HepG2 (cell line): Measurements from ENCODE around the gene ACTN1. TPM values are rescaled to one million over a fixed set of nuclear protein-coding genes. Genes with fewer than 3 reads are reported as not detected.

Experiments
- ATRX ChIP-seq: sonication (generic); formaldehyde crosslinking; IDR thresholded peaks from 2 replicates; pipeline ENCODE4 v1.4.0; 2020; ENCODE audit warnings: missing genetic modification reagents, borderline replicate concordance
- DPF2 ChIP-seq: sonication (generic); formaldehyde crosslinking; IDR thresholded peaks from 2 replicates; pipeline ENCODE4 v1.4.0; 2020; ENCODE audit warnings: mild to moderate bottlenecking, low read depth, missing genetic modification reagents, borderline replicate concordance
- ELF1 ChIP-seq: sonication (generic); formaldehyde crosslinking; IDR thresholded peaks from 2 replicates; pipeline ENCODE4 v1.4.0; 2020; ENCODE audit warnings: missing genetic modification reagents
- GTF3A ChIP-seq: sonication (generic); formaldehyde crosslinking; conservative IDR thresholded peaks from 2 replicates; pipeline ENCODE4 v1.4.0; 2020; ENCODE audit warnings: mild to moderate bottlenecking, missing genetic modification reagents
- JUN ChIP-seq: sonication (generic); formaldehyde crosslinking; IDR thresholded peaks from 2 replicates; pipeline ENCODE4 v1.4.0; 2020; ENCODE audit warnings: mild to moderate bottlenecking, missing genetic modification reagents
- SIN3B ChIP-seq: fragments of 150-350 bp; IDR thresholded peaks from 2 replicates; pipeline ENCODE4 v1.6.1; 2014; ENCODE audit warnings: low read length
- SOX13 ChIP-seq, 3 experiments: fragments of 450-650 bp in 1 of 3; sonication (generic) in 1 of 3; formaldehyde crosslinking in 1 of 3; IDR thresholded peaks in 2 of 3; conservative IDR thresholded peaks in 1 of 3; 2 replicates each; pipeline versions ENCODE4 v1.5.0 to v1.6.1; 2016 to 2020; ENCODE audit warnings: antibody characterized with exemption in 1 of 3, mild to moderate bottlenecking in 1 of 3, missing compliant biosample characterization in 1 of 3, missing genetic modification reagents in 1 of 3, moderate library complexity in 1 of 3
- ZMYM4 ChIP-seq: sonication (generic); formaldehyde crosslinking; IDR thresholded peaks from 2 replicates; pipeline ENCODE4 v1.8.1; 2023; ENCODE audit warnings: mild to moderate bottlenecking, missing genetic modification reagents
- ZZZ3 ChIP-seq: sonication (generic); formaldehyde crosslinking; IDR thresholded peaks from 2 replicates; pipeline ENCODE4 v1.4.0; 2020; ENCODE audit warnings: missing genetic modification reagents, mild to moderate bottlenecking, borderline replicate concordance
- polyA plus RNA-seq, 8 experiments: library from polyadenylated mRNA; depleted of rRNA in 3 of 8; stranded (reverse) in 7 of 8; unstranded in 1 of 8; fragments of >200 nt; fragmentation: Illumina TruSeq in 4 of 8; extraction: Trizol in 4 of 8; gene quantifications; 2 replicates each; pipeline versions ENCODE4 v1.2.1 to v1.2.3, GENCODE V29; 2011 to 2016; ENCODE audit warnings: low read depth in 4 of 8, missing spikeins in 1 of 8, mixed read lengths in 1 of 8; ENCODE audit not compliant: insufficient read depth in 1 of 8
- total RNA-seq, 5 experiments: library from RNA; depleted of rRNA; stranded (reverse); fragments of >200 nt; fragmentation: Illumina TruSeq; extraction: Trizol; gene quantifications; 2 replicates each; pipeline ENCODE4 v1.2.3, GENCODE V29; 2016; ENCODE audit warnings: low read depth in 1 of 5
- TF ChIP-seq, protein P1 (sequence below): sonication (generic); formaldehyde crosslinking; conservative IDR thresholded peaks from 2 replicates; pipeline ENCODE4 v1.4.0; 2020; ENCODE audit warnings: mild to moderate bottlenecking, missing genetic modification reagents, moderate library complexity
- TF ChIP-seq, protein P2 (sequence below), 2 experiments: sonication (generic) in 1 of 2; formaldehyde crosslinking in 1 of 2; IDR thresholded peaks; 2 replicates each; pipeline versions ENCODE4 v1.4.0 to v1.6.1; 2016 to 2020; ENCODE audit warnings: borderline replicate concordance in 1 of 2, low read depth in 1 of 2, mild to moderate bottlenecking in 1 of 2, missing genetic modification reagents in 1 of 2
- TF ChIP-seq, protein P3 (sequence below): sonication (generic); formaldehyde crosslinking; IDR thresholded peaks from 2 replicates; pipeline ENCODE4 v1.4.0; 2020; ENCODE audit warnings: missing genetic modification reagents
- TF ChIP-seq, protein P4 (sequence below): sonication (generic); formaldehyde crosslinking; IDR thresholded peaks from 2 replicates; pipeline ENCODE4 v1.4.0; 2020; ENCODE audit warnings: missing genetic modification reagents, mild to moderate bottlenecking, borderline replicate concordance

The ACTN1 gene
- total and polyA plus RNA-seq, 2 of the 13 experiments (the other 11 are each of a cell fraction or from before 2014, with no cell fraction given) = 58.6 to 162 TPM

DNA sequence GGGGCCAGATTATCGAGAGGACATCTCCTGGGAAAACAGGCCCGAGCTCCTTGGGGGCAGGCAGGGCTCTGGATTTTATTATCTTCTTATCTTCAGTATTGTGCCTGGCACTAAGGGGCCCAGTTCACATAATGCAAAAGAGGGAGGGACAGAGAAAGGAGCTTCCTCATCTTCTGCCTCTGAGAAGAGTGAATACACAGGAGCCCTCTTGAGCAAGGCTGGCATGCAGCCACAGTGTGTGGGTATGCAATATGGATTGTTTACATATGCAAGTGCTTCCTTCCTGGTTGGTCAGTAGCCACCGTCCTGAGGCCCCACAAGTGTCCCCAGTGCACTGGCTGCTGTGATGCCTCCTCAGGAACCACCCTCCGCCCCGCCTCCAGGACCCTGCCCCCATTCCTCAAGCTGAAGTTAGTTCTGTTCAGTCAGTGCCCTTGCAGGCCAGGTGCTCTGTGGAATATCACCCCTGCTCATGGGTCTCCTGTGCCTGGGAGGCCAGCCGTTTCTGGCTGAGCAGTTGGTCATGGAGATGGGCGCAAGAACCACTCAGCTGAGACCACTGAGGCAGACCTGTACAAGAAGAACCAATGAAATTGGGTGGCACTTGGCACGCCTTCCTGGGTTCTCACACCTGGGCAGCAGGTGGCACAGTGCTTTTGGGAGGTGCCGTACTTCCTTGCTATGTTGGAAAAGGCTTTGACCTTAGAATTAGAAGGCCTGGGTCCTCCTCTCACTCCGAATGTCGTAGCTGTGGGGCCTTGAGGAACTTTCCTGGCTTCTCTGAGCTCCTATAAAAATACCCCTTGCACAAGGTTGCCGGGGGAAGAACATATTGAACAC lies 35.1 kb upstream of the ACTN1 start (continued):
- TF ChIP-seq, protein P1, sequence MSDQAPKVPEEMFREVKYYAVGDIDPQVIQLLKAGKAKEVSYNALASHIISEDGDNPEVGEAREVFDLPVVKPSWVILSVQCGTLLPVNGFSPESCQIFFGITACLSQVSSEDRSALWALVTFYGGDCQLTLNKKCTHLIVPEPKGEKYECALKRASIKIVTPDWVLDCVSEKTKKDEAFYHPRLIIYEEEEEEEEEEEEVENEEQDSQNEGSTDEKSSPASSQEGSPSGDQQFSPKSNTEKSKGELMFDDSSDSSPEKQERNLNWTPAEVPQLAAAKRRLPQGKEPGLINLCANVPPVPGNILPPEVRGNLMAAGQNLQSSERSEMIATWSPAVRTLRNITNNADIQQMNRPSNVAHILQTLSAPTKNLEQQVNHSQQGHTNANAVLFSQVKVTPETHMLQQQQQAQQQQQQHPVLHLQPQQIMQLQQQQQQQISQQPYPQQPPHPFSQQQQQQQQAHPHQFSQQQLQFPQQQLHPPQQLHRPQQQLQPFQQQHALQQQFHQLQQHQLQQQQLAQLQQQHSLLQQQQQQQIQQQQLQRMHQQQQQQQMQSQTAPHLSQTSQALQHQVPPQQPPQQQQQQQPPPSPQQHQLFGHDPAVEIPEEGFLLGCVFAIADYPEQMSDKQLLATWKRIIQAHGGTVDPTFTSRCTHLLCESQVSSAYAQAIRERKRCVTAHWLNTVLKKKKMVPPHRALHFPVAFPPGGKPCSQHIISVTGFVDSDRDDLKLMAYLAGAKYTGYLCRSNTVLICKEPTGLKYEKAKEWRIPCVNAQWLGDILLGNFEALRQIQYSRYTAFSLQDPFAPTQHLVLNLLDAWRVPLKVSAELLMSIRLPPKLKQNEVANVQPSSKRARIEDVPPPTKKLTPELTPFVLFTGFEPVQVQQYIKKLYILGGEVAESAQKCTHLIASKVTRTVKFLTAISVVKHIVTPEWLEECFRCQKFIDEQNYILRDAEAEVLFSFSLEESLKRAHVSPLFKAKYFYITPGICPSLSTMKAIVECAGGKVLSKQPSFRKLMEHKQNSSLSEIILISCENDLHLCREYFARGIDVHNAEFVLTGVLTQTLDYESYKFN (CRISPR knock-in tag) = peak; percentile 42
- TF ChIP-seq, protein P2, sequence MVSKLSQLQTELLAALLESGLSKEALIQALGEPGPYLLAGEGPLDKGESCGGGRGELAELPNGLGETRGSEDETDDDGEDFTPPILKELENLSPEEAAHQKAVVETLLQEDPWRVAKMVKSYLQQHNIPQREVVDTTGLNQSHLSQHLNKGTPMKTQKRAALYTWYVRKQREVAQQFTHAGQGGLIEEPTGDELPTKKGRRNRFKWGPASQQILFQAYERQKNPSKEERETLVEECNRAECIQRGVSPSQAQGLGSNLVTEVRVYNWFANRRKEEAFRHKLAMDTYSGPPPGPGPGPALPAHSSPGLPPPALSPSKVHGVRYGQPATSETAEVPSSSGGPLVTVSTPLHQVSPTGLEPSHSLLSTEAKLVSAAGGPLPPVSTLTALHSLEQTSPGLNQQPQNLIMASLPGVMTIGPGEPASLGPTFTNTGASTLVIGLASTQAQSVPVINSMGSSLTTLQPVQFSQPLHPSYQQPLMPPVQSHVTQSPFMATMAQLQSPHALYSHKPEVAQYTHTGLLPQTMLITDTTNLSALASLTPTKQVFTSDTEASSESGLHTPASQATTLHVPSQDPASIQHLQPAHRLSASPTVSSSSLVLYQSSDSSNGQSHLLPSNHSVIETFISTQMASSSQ (IDR thresholded peaks at IDR 0.05; ENCODE audit: low read depth) = no peak
- TF ChIP-seq, protein P2 (CRISPR knock-in tag; IDR thresholded peaks at IDR 0.05; ENCODE audit: borderline replicate concordance) = peak; percentile 32; the same call in 1 of the 2 replicates
- TF ChIP-seq ATRX (no peak), JUN (CRISPR knock-in tag) (0 out of 2 replicates have a peak, but pooled peaks have one; percentile 18), ZMYM4 (CRISPR knock-in tag) (0 out of 2 replicates have a peak, but pooled peaks have one; percentile 26), SIN3B (no peak), DPF2 (CRISPR knock-in tag) (0 out of 2 replicates have a peak, but pooled peaks have one; percentile 18), ZZZ3 (CRISPR knock-in tag) (0 out of 2 replicates have a peak, but pooled peaks have one; percentile 35), SOX13 (IDR thresholded peaks at IDR 0.05) (no peak), SOX13 (CRISPR knock-in tag; conservative IDR thresholded peaks at IDR 0.05 in 1 of 2, IDR thresholded peaks at IDR 0.05 in 1 of 2) (peak in 1 of 2 experiments; percentile 44; a peak in 2 of 4 replicates), ELF1 (peak; percentile 36; the same call in 1 of the 2 replicates), GTF3A (0 out of 2 replicates have a peak, but pooled peaks have one; percentile 55)
- TF ChIP-seq, protein P3, sequence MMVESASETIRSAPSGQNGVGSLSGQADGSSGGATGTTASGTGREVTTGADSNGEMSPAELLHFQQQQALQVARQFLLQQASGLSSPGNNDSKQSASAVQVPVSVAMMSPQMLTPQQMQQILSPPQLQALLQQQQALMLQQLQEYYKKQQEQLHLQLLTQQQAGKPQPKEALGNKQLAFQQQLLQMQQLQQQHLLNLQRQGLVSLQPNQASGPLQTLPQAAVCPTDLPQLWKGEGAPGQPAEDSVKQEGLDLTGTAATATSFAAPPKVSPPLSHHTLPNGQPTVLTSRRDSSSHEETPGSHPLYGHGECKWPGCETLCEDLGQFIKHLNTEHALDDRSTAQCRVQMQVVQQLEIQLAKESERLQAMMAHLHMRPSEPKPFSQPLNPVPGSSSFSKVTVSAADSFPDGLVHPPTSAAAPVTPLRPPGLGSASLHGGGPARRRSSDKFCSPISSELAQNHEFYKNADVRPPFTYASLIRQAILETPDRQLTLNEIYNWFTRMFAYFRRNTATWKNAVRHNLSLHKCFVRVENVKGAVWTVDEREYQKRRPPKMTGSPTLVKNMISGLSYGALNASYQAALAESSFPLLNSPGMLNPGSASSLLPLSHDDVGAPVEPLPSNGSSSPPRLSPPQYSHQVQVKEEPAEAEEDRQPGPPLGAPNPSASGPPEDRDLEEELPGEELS (CRISPR knock-in tag) = peak; percentile 40
- TF ChIP-seq, protein P4, sequence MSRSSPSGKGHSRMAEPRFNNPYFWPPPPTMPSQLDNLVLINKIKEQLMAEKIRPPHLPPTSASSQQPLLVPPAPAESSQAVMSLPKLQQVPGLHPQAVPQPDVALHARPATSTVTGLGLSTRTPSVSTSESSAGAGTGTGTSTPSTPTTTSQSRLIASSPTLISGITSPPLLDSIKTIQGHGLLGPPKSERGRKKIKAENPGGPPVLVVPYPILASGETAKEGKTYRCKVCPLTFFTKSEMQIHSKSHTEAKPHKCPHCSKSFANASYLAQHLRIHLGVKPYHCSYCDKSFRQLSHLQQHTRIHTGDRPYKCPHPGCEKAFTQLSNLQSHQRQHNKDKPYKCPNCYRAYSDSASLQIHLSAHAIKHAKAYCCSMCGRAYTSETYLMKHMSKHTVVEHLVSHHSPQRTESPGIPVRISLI (CRISPR knock-in tag) = no peak
